NT2/D1 (cell line): ENCODE data around the gene DBX1.

Experiments used
- SUZ12 ChIP-seq: IDR thresholded peaks from 2 replicates; pipeline ENCODE4 v1.6.1; 2011; ENCODE audit not compliant: insufficient read length, insufficient read depth; ENCODE audit errors: extremely low read depth
- YY1 ChIP-seq: IDR thresholded peaks from 2 replicates; pipeline ENCODE4 v1.6.1; 2011; ENCODE audit not compliant: insufficient read length, insufficient read depth
- ZNF274 ChIP-seq: IDR thresholded peaks from 2 replicates; pipeline ENCODE4 v1.6.1; 2011; ENCODE audit warnings: mild to moderate bottlenecking, low read depth, low read length

- TF ChIP-seq ZNF274: no peak
- no peak for TF ChIP-seq SUZ12
- TF ChIP-seq YY1: no peak
Measured at GRCh38 chr11:20192151-20192550, 31.9 kb upstream of the DBX1 start.
